Left lung (tissue), 10 donors: Measurements from ENCODE around the gene CPLX1. TPM values are rescaled to one million over a fixed set of nuclear protein-coding genes. Genes with fewer than 3 reads are reported as not detected.

Source experiments
- ATAC-seq: fragments of 200-7000 bp; cut with Tn5 transposase; one replicate; pipeline ENCODE4 v1.9.1; 2020; ENCODE audit warnings: moderate library complexity
- DNase-seq, 4 donors: peaks; one replicate each; pipeline ENCODE4 v3.0.0-alpha.2; 2013 to 2020
- H3K27ac ChIP-seq, 2 donors: fragments of 200-600 bp; sonication (generic) in 1 of 2; one replicate each; pipeline versions ENCODE4 v1.5.0 to v1.8.0; 2020 to 2021
- H3K27me3 ChIP-seq, 2 donors: fragments of 200-600 bp; sonication (generic) in 1 of 2; one replicate each; pipeline versions ENCODE4 v1.5.0 to v1.8.0; 2020 to 2021
- H3K36me3 ChIP-seq, 2 donors: fragments of 200-600 bp; sonication (generic) in 1 of 2; one replicate each; pipeline versions ENCODE4 v1.5.0 to v1.8.0; 2020 to 2021
- H3K4me1 ChIP-seq, 2 donors: fragments of 200-600 bp; one replicate each; pipeline ENCODE4 v1.8.0; 2021
- H3K4me3 ChIP-seq, 2 donors: fragments of 200-600 bp; sonication (generic) in 1 of 2; one replicate each; pipeline versions ENCODE4 v1.5.0 to v1.8.0; 2020 to 2021; ENCODE audit warnings: mild to moderate bottlenecking in 1 of 2
- H3K9me3 ChIP-seq, 2 donors: fragments of 200-600 bp; sonication (generic) in 1 of 2; one replicate each; pipeline versions ENCODE4 v1.5.0 to v1.8.0; 2020 to 2021
- intact Hi-C, 2 donors: fragments of 100-400 bp; cut with DNase I; formaldehyde crosslinking; loops; one replicate each; pipeline versions ENCODE4 v1.11.2 to v1.14.2; 2022
- polyA plus RNA-seq, 6 donors: library from polyadenylated mRNA; unstranded; fragments of 120-200 nt; gene quantifications; one replicate each; pipeline ENCODE4 v1.2.1, GENCODE V29; 2013; ENCODE audit not compliant: insufficient read length in 6 of 6
- total RNA-seq, 2 donors: library from RNA; stranded (reverse); fragmentation: NEBNext Ultra II Directional; extraction: Animal tissue kit (Norgen Biotek cat#: 25700); gene quantifications; one replicate each; pipeline ENCODE4 v1.2.1, GENCODE V29; 2021
- TF ChIP-seq, protein P1 (sequence below), 2 donors: fragments of 200-600 bp; sonication (generic) in 1 of 2; IDR thresholded peaks; one replicate each; pipeline versions ENCODE4 v1.5.0 to v1.8.0; 2021; ENCODE audit warnings: antibody characterized with exemption in 2 of 2
- donor health status: DM: no; HTN: yes; CAD: no.
- donor health status: DM: no; HTN: no; CAD: no.

CPLX1 gene
- total and polyA plus RNA-seq, 8 donors, result 0.98 to 3.2 (median 1.5) TPM

DNA sequence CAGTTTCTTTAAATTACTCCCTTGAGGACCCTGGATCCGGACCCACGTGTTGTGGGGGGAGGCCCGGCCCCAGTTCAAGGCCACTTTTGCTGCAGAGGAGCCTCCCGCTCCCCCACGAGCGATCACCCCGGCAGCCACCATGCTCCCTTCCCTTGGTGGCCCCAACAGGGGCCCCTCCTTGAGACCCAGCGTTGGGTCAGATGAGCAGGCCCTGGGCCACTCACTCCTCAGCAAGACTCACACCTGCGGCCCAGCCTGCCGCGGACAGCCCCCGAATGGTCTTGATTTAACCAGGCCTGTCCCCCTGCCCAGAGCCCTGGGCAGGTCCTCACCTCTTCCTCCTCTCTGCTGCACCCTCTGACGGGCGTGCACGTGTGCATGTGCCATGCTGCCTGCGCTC, 4.3 kb downstream of the CPLX1 start:
- peaks cover 32 to 97% of the 10 kb centered on the region in 2 donors for H3K27me3 ChIP-seq
- intact Hi-C loops, result no loop called here
- TF ChIP-seq, protein P1, sequence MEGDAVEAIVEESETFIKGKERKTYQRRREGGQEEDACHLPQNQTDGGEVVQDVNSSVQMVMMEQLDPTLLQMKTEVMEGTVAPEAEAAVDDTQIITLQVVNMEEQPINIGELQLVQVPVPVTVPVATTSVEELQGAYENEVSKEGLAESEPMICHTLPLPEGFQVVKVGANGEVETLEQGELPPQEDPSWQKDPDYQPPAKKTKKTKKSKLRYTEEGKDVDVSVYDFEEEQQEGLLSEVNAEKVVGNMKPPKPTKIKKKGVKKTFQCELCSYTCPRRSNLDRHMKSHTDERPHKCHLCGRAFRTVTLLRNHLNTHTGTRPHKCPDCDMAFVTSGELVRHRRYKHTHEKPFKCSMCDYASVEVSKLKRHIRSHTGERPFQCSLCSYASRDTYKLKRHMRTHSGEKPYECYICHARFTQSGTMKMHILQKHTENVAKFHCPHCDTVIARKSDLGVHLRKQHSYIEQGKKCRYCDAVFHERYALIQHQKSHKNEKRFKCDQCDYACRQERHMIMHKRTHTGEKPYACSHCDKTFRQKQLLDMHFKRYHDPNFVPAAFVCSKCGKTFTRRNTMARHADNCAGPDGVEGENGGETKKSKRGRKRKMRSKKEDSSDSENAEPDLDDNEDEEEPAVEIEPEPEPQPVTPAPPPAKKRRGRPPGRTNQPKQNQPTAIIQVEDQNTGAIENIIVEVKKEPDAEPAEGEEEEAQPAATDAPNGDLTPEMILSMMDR (IDR thresholded peaks at IDR 0.05), result no peak

DNA sequence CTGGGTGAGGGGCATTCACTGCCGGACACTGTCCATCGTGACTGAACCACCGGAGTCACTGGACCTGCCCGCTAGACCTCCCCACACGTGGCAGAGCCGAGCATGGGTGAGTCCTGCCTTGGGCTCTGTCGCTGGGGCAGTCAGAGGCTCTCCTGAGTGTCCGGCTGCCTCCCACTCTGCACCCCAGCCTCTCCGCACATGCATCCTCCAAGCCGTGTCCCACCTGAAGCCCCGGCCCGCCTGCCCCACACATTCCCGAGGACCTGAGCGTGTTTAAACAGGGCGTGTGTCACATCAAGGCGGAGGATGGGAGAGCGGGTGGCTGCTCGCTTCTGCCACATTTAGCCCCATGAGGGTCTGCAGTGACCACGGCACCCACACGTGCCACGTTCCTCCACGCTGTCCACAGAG, 4.7 kb downstream of the CPLX1 start:
- TF ChIP-seq, protein P1 (IDR thresholded peaks at IDR 0.05), result no peak
- no peak overlapping the region for H3K4me3 ChIP-seq
- DNase-seq (peak in 1 of 4 donors; percentile 19), ATAC-seq (no peak)
- intact Hi-C loops, result no loop called here
- H3K4me1 ChIP-seq, result peaks cover 0 to 6% of the 10 kb centered on the region in 2 donors
- no peak overlapping the region for H3K27ac ChIP-seq
- H3K36me3 ChIP-seq, result no peaks in the 10 kb centered on the region
- H3K27me3 ChIP-seq, result peaks cover 29 to 98% of the 10 kb centered on the region in 2 donors
- no peaks in the 10 kb centered on the region for H3K9me3 ChIP-seq

More for the DNA sequence above, 4.3 kb downstream of the CPLX1 start:
- Histone ChIP-seq H3K9me3 (no peaks in the 10 kb centered on the region), H3K4me3 (no peak overlapping the region), H3K4me1 (peaks cover 2 to 8% of the 10 kb centered on the region in 2 donors), H3K36me3 (no peaks in the 10 kb centered on the region), H3K27ac (no peak overlapping the region)
- DNase-seq (peak in 1 of 4 donors; percentile 16), ATAC-seq (no peak)

DNA sequence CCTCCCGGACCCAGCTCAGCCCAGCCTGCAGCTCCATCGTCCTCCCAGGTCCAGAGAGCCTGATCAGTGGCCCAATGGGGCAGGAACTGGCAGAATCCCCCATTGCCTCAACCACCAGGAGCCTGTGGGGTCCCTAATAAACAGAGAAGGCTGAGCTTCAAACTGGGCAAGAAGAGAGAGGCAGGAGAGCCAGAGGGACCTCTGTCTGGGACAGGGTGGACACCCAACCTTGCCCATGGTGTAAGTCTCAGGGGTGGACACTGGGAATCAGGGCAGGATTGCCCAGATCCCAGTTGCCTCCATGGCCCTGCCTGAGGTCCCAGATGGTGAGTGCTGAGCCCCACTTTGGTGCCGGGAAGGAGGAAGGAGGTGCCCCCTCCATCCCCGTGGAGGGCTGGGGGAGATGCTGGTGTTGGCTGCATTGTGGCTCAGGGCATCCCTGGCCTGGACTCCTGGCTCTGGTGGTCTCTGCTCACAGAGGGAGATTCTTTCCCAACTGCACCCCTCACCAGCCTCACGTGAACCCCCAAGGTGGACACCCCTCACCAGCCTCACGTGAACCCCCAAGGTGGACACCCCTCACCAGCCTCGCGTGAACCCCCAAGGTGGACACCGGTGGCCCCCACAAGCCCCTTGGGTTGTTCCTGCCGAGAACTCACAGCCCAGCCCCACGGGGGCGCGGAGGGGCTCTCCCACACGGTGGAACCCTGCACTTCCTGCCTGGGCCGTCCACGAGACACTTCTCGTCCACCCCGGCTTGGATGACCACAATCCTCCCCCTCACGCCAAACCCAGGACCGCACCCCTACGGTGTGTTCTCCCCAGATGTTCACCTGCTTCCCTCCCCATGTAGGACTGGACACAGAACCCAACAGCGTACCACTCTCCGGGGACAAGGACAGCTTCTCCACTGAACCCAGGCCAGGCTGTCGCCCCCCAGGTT, 5.4 kb downstream of the CPLX1 start:
- no peaks in the 10 kb centered on the region for H3K9me3 ChIP-seq
- H3K27me3 ChIP-seq, result peaks cover 29 to 98% of the 10 kb centered on the region in 2 donors
- no peak for DNase-seq
- H3K36me3 ChIP-seq, result no peaks in the 10 kb centered on the region
- no peak for ATAC-seq
- H3K4me3 ChIP-seq, result no peak overlapping the region
- intact Hi-C loops, result no loop called here
- peaks cover 0 to 4% of the 10 kb centered on the region in 2 donors for H3K4me1 ChIP-seq
- TF ChIP-seq, protein P1 (IDR thresholded peaks at IDR 0.05), result no peak
- no peak overlapping the region for H3K27ac ChIP-seq

DNA sequence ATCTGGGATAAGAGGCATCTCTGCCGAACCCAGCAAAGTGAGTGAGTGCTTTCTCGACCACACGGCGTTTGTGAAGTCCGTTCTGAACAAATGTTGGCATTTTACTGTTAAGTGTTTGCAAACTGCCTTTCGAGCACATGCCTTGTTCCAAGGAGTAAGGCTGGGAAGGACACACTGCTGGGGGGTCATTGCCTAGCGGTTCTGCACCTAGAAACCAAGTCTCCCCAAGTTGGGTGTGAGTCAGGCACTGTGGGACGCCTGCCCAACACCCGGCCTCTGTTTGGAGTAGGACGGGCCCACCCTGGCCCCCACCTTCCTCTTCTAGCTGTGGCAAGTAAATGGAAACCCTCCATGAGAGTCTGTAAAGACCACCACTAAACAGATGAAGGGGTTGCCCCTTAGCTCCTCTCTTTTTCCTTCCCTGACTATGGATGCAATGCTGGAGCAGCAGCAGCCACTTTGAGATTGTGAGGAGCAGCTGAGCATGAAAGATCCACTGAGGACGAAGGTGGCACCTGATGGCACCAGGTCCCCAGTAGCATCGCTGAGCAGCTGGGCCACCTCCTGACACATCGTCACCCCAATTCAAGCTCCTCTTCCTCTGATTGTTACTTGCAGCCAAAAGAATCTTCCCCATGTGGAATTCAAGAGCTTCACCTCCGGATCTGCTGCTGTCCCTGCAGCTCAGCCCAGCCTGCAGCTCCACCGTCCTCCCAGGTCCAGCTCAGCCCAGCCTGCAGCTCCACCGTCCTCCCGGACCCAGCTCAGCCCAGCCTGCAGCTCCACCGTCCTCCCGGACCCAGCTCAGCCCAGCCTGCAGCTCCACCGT, 6.3 kb downstream of the CPLX1 start:
- Histone ChIP-seq H3K27me3 (peaks cover 21 to 98% of the 10 kb centered on the region in 2 donors), H3K9me3 (no peaks in the 10 kb centered on the region), H3K36me3 (no peaks in the 10 kb centered on the region), H3K4me1 (no peaks in the 10 kb centered on the region), H3K27ac (no peak overlapping the region), H3K4me3 (no peak overlapping the region)
- ATAC-seq (no peak), DNase-seq (no peak)
- TF ChIP-seq, protein P1 (IDR thresholded peaks at IDR 0.05), result no peak
- intact Hi-C loops, result no loop called here
